ENCODE measurements around the gene DNAH3.
"Not testable (repeated sequence)": the region's sequence is repeated elsewhere in the genome, so short reads cannot be mapped to it uniquely, and the experiment has no call there.

Gene DNAH3

DNA sequence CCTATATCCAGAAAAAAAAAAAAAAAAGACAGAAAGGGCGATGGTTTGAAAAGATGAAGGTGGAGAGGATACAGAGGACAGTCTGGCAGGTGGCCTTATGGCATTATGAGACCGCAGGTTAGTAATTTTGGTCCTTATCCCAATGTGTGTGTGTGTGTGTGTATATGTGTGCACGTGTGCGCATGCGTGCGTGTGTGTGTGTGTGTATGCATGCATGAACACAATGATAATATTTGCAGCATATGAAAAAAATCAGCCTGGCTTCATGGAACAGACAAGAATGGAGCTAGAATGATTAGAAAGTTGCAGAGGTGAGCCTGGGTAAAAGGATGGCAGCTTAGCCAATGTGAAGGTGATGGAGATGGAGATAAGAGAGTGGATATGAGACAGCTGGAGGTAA is 166.6 kb downstream of the DNAH3 start:
- no peak for FAIRE-seq

DNA sequence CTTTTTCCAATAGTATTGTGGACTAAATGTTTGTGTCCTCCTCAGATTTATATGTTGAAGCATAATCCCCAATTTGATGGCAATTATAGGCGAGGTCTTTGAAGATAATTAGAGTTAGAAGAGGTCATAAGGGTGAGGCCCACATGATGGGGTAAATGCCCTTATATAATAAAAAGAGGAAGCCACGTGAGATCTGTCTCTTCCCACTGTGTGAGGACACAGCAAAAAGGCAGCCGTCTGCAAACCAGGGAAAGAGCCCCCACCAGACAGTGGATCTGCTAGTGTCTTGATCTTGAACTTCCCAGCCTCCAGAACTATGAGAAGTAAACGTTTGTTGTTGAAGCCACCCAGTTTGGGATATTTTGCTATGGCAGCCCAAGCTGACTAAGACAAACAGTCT is 174.1 kb downstream of the DNAH3 start:
- no peak for FAIRE-seq

DNA sequence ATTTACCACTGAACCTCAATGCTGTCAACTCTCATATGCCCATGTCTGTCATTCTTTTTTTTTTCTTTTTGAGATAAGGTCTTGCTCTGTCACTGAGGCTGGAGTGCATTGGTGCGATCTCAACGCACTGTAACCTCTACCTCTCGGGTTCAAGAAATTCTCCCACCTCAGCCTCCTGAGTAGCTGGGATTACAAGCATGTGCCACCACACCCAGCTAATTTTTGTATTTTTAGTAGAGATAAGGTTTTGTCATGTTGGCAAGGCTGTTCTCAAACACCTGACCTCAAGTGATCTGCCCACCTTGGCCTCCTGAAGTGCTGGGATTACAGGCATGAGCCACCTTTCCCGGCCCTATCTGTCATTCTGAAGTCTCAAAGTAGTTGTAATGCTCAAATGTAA is 177.4 kb downstream of the DNAH3 start:
- not testable (repeated sequence) for FAIRE-seq

GRCh38 chr16:20971401-20971800 is 179.2 kb downstream of the DNAH3 start:
- FAIRE-seq = no peak

GRCh38 chr16:20969386-20969785 is 181.3 kb downstream of the DNAH3 start:
- FAIRE-seq = no peak

DNA sequence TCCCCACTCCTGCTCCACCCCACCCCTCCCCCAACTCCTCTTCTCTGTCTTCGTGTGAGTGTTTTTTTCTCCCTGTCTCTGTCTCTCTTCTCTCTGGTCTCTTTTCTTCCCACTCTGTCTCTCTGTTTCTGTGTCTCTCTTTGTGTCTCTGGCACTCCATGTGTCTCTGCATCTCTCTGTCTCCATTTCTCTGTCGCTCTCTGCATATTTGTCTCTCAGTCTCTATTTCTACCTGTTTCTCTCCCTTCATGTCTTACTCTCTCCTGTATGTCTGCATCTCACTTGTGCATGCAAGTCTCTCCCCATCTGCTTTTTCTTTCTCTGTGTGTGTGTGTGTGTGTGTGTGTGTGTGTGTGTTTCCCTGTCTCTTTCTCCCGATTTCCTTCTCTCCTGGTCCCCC is 181.9 kb downstream of the DNAH3 start:
- FAIRE-seq = no peak

DNA sequence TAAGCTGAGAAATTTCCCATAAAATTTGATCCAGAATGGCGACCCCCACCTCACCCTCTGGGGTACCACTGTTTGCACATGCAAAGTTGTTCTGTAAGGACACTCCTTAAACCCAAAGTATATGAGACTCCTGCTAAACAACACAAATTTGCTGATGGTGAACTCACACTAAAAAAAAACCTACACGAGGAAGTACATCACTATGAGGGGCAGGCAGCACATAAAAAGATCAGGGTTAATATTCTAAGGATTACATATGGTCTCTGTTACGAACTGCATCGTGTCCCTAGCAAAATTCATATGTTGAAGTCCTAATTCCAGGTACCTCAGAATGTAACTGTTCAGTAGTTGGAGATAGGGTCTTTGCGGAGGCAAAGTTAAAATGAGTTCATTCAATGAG is 189.7 kb downstream of the DNAH3 start:
- FAIRE-seq = no peak

DNA sequence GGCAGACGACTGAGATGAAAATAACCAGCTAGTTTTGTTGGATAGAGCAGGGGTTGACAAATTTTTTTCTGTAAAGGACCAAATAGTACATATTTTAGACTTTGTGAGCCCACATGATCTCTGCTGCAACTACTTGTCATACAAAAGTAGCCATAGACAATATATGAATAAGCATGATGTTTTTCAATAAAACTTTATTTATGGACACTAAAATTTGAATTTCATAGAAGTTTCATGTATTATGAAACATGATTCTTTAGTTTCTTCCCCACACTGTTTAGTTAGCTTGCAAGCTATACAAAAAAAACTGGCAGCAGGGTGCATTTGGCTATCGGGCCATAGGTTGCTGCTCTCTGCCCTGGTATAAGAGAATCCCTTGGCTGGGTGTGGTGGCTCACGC is 193.5 kb downstream of the DNAH3 start:
- FAIRE-seq = no peak

- no peak for FAIRE-seq
These were observed 194.3 kb downstream of the DNAH3 start for GRCh38 chr16:20956319-20956718.

DNA sequence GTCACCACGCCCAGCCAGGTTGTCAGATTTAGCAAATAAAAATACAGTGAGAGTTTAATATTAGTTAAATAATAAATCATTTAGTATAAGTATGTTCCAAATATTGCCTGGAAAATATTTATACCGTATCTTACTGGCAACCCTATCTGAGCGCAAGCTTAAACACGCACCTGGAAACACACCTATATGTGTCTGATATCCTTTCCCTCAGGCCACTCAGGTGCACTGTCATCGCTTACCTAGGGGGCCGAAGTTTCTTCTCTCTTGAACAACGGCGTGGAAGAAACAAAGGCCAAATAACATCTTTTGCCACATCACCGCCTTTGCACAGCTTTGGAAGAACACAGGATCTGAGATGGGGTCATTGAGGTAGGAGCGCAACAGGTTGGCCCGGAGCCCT is 196.1 kb downstream of the DNAH3 start:
- no peak for FAIRE-seq

- FAIRE-seq = no peak
These were observed 198.3 kb downstream of the DNAH3 start for GRCh38 chr16:20952139-20952920.

- FAIRE-seq = no peak
These were observed 200.4 kb downstream of the DNAH3 start for GRCh38 chr16:20950294-20950693.

- no peak for FAIRE-seq
These were observed 201.0 kb downstream of the DNAH3 start for GRCh38 chr16:20949660-20950059.

- FAIRE-seq = no peak
These were observed 202.2 kb downstream of the DNAH3 start for GRCh38 chr16:20948444-20948843.

GRCh38 chr16:20946015-20946629 is 204.5 kb downstream of the DNAH3 start:
- no peak for FAIRE-seq

- not testable (repeated sequence) for FAIRE-seq
These were observed 205.1 kb downstream of the DNAH3 start for GRCh38 chr16:20945575-20945875.

DNA sequence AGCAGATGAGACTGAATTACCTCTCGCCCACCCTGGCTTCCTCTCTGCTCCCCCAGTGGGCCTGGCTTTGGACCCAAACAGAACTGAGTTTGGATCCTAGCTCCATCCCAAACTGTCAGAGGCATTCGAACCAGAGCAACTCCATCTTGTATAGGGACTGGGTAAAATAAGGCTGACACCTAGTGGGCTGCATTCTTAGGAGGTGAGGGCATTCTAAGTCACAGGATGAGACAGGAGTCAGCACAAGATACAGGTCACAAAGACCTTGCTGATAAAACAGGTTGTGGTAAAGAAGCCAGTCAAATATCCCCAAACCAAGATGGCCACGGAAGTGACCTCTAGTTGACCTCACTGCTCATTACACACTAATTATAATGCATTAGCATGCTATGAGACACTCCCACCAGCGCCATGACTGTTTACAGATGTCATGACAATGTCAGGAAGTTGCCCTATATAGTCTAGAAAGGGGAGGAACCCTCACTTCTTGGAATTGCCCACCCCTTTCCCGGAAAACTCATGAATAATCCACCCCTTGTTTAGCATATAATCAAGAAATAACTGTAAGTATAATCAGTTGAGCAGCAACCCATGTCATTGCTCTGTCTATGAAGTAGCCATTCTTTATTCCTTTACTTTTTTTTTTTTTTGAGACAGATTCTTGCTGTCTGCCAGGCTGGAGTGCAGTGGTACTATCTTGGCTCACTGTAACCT is 205.6 kb downstream of the DNAH3 start:
- FAIRE-seq = no peak

GRCh38 chr16:20942256-20942655 is 208.4 kb downstream of the DNAH3 start:
- no peak for FAIRE-seq

GRCh38 chr16:20941636-20941926 is 209.1 kb downstream of the DNAH3 start:
- no peak for FAIRE-seq

- FAIRE-seq = no peak
These were observed 209.6 kb downstream of the DNAH3 start for GRCh38 chr16:20940871-20941635.

DNA sequence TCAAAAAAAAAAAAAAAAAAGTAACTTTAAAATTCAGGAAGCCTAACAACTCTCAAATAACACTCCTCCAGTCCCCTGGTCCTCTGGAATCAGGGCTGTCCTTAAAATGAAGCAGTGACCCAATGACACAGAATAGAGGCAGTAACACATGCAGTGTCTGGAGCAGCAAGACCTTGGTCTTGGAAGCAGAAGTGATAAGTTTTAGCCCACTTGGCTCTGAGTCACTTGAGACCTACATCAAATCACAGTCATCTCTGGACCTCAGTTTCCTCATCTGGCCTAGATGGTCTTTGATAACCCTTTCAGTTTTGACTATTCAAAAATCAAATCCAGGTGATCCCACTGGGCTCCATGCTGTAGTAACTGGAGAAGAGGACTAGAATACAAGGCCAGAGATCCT is 211.0 kb downstream of the DNAH3 start:
- no peak for FAIRE-seq

DNA sequence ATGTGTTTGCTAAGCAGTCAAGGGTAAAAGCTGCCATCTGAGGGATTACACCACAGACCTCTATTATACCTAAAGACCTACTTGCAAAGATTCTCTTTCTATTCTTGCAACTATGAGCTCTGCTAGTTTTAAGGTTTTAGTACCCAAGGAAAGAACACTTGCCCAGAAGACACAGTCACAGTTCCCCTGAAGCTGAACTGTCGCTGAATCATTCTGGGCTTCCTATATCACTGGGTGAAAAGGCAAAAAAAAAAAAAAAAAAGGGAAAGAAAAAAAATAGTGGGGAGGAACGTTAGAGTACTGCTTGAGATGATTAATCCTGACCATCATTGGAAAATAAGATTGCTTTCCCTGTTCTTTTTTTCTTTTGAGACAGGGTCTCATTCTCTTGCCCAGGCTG is 212.2 kb downstream of the DNAH3 start:
- no peak for FAIRE-seq

DNA sequence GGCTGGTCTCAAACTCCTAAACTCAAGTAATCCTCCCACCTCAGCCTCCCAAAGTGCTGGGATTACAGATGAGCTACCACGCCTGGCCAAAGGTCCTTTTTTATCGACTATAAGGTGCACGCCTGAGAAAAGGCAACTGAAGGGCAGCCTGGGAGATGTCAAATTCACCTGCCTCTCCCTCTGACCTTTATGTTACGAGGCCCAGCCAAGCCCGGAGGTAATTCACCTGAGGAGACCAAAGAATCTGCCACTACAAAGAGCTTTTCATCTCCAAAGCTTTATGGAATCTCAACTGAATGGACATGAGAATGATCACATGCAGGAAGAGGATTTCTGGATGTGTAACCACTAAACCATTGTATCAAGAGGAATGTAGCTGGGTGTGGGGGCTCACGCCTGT is 212.9 kb downstream of the DNAH3 start:
- no peak for FAIRE-seq

- FAIRE-seq = no peak
These were observed 217.1 kb downstream of the DNAH3 start for GRCh38 chr16:20933589-20933988.

Measured in G401.6 (cell line).